GM23338 (cell line): ENCODE data around the gene C6orf47. TPM values are rescaled to one million over a fixed set of nuclear protein-coding genes. Genes with fewer than 3 reads are reported as not detected.
A peak's percentile ranks its signal among the peaks of the same experiment; 100 is the strongest.

Experiments used
- ATAC-seq: fragments of 200-7000 bp; cut with Tn5 transposase; 3 replicates; pipeline ENCODE4 v1.9.1; 2020
- DNase-seq: peaks from one replicate; pipeline ENCODE4 v3.0.0-alpha.2; 2015; ENCODE audit warnings: low spot score
- H2AFZ ChIP-seq: fragments of 200-600 bp; sonication (generic); 2 replicates; pipeline ENCODE4 v1.8.0; 2016; ENCODE audit warnings: antibody characterized with exemption, mild to moderate bottlenecking, moderate library complexity
- H3F3A ChIP-seq: fragments of 200-600 bp; sonication (generic); replicated peaks from 2 replicates; pipeline ENCODE4 v1.8.0; 2017; ENCODE audit warnings: antibody characterized with exemption, mixed run types, low read depth
- H3K27ac ChIP-seq: fragments of 200-600 bp; sonication (generic); 2 replicates; pipeline ENCODE4 v1.6.1; 2016; ENCODE audit warnings: low read depth
- H3K27me3 ChIP-seq: fragments of 200-600 bp; sonication (generic); 2 replicates; pipeline ENCODE4 v1.8.0; 2016; ENCODE audit warnings: mild to moderate bottlenecking, mixed run types, moderate library complexity; ENCODE audit not compliant: insufficient read depth
- H3K36me3 ChIP-seq: fragments of 200-600 bp; sonication (generic); 2 replicates; pipeline ENCODE4 v1.8.0; 2016; ENCODE audit warnings: mild to moderate bottlenecking; ENCODE audit not compliant: insufficient read depth
- H3K4me1 ChIP-seq: fragments of 200-600 bp; sonication (generic); 2 replicates; pipeline ENCODE4 v1.8.0; 2016; ENCODE audit warnings: mild to moderate bottlenecking, moderate library complexity; ENCODE audit not compliant: insufficient read depth
- H3K4me2 ChIP-seq: fragments of 200-600 bp; sonication (generic); 2 replicates; pipeline ENCODE4 v1.7.1; 2017; ENCODE audit warnings: mixed run types
- H3K4me3 ChIP-seq: fragments of 200-600 bp; sonication (generic); 2 replicates; pipeline ENCODE4 v1.6.1; 2016; ENCODE audit warnings: mixed run types
- H3K79me2 ChIP-seq: fragments of 200-600 bp; sonication (generic); replicated peaks from 2 replicates; pipeline ENCODE4 v1.8.0; 2017; ENCODE audit warnings: mild to moderate bottlenecking; ENCODE audit not compliant: insufficient read depth
- H3K9me2 ChIP-seq: fragments of 200-600 bp; sonication (generic); 2 replicates; pipeline ENCODE4 v1.8.0; 2017; ENCODE audit not compliant: insufficient read depth
- H4K20me1 ChIP-seq: fragments of 200-600 bp; sonication (generic); replicated peaks from 2 replicates; pipeline ENCODE4 v1.8.0; 2017; ENCODE audit warnings: mild to moderate bottlenecking; ENCODE audit not compliant: insufficient read depth
- H3K27ac Mint-ChIP-seq: 2 replicates; pipeline ENCODE4 v1.8.0; 2020; ENCODE audit warnings: inconsistent platforms, mild to moderate bottlenecking, moderate library complexity, mixed read lengths
- H3K27me3 Mint-ChIP-seq: 3 replicates; pipeline ENCODE4 v1.8.0; 2022; ENCODE audit warnings: low read depth, mild to moderate bottlenecking, moderate library complexity, mixed read lengths, inconsistent platforms; ENCODE audit not compliant: insufficient read depth, poor library complexity
- H3K36me3 Mint-ChIP-seq: 3 replicates; pipeline ENCODE4 v1.8.0; 2021; ENCODE audit warnings: low read depth, mild to moderate bottlenecking, inconsistent platforms, moderate library complexity, mixed read lengths
- H3K4me1 Mint-ChIP-seq: 3 replicates; pipeline ENCODE4 v1.8.0; 2020; ENCODE audit warnings: mild to moderate bottlenecking, inconsistent platforms, mixed read lengths
- H3K4me3 Mint-ChIP-seq: 3 replicates; pipeline ENCODE4 v1.8.0; 2021; ENCODE audit warnings: moderate library complexity, mild to moderate bottlenecking, inconsistent platforms, mixed read lengths
- H3K9me3 Mint-ChIP-seq: 3 replicates; pipeline ENCODE4 v1.8.0; 2020; ENCODE audit warnings: moderate library complexity, mild to moderate bottlenecking, inconsistent platforms, mixed read lengths
- NANOG ChIP-seq: IDR thresholded peaks from 2 replicates; pipeline ENCODE4 v1.6.1; 2016; ENCODE audit warnings: antibody characterized with exemption, borderline replicate concordance
- POLR2AphosphoS5 ChIP-seq: IDR thresholded peaks from 2 replicates; pipeline ENCODE4 v1.6.1; 2016; ENCODE audit warnings: antibody characterized with exemption, low read depth
- ZNF114 ChIP-seq: fragments of 250-450 bp; sonication (Bioruptor Pico); IDR thresholded peaks from 2 replicates; pipeline ENCODE4 v1.5.0; 2020; ENCODE audit warnings: mild to moderate bottlenecking, moderate library complexity
- polyA plus RNA-seq: library from polyadenylated mRNA; unstranded; fragments of >200 nt; fragmentation: Nextera tagmentation; extraction: Ambion mirVana; gene quantifications from 2 replicates; pipeline ENCODE4 v1.2.1, GENCODE V29; 2016
- total RNA-seq: library from RNA; depleted of rRNA; stranded (reverse); fragments of >200 nt; shearing (Covaris generic); gene quantifications from 2 replicates; pipeline ENCODE4 v1.2.3, GENCODE V29; 2014
- TF ChIP-seq, protein P1 (sequence below): fragments of 250-450 bp; sonication (Bioruptor Pico); IDR thresholded peaks from 2 replicates; pipeline ENCODE4 v1.5.0; 2020; ENCODE audit warnings: mild to moderate bottlenecking, moderate library complexity
- TF ChIP-seq, protein P2 (sequence below): IDR thresholded peaks from 2 replicates; pipeline ENCODE4 v1.6.1; 2016; ENCODE audit warnings: antibody characterized with exemption
- TF ChIP-seq, protein P3 (sequence below): IDR thresholded peaks from one replicate; pipeline ENCODE4 v1.6.1; 2018; ENCODE audit warnings: antibody characterized with exemption; ENCODE audit not compliant: unreplicated experiment

The C6orf47 gene
- total and polyA plus RNA-seq, 2 experiments from 2014 or later = 9.4 to 12.8 TPM

DNA sequence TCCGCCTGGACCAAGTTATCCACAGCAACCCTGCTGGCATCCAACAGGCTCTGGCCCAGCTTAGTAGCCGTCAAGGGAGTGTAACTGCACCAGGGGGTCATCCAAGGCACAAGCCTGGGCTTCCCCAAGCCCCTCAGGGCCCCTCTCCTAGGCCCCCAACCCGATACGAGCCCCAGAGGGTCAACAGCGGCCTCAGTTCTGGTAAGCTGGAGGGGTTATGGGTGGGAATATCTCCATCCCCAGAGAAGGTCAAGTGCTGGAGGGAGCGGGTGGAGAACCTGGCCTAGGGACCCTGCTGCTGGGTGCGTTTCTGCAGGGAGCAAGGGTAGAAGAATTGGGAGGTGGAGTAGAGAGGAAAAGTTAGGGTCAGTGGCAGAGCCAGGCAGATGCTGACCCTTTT lies 27.1 kb downstream of the C6orf47 start (continued):
- TF ChIP-seq, protein P1, sequence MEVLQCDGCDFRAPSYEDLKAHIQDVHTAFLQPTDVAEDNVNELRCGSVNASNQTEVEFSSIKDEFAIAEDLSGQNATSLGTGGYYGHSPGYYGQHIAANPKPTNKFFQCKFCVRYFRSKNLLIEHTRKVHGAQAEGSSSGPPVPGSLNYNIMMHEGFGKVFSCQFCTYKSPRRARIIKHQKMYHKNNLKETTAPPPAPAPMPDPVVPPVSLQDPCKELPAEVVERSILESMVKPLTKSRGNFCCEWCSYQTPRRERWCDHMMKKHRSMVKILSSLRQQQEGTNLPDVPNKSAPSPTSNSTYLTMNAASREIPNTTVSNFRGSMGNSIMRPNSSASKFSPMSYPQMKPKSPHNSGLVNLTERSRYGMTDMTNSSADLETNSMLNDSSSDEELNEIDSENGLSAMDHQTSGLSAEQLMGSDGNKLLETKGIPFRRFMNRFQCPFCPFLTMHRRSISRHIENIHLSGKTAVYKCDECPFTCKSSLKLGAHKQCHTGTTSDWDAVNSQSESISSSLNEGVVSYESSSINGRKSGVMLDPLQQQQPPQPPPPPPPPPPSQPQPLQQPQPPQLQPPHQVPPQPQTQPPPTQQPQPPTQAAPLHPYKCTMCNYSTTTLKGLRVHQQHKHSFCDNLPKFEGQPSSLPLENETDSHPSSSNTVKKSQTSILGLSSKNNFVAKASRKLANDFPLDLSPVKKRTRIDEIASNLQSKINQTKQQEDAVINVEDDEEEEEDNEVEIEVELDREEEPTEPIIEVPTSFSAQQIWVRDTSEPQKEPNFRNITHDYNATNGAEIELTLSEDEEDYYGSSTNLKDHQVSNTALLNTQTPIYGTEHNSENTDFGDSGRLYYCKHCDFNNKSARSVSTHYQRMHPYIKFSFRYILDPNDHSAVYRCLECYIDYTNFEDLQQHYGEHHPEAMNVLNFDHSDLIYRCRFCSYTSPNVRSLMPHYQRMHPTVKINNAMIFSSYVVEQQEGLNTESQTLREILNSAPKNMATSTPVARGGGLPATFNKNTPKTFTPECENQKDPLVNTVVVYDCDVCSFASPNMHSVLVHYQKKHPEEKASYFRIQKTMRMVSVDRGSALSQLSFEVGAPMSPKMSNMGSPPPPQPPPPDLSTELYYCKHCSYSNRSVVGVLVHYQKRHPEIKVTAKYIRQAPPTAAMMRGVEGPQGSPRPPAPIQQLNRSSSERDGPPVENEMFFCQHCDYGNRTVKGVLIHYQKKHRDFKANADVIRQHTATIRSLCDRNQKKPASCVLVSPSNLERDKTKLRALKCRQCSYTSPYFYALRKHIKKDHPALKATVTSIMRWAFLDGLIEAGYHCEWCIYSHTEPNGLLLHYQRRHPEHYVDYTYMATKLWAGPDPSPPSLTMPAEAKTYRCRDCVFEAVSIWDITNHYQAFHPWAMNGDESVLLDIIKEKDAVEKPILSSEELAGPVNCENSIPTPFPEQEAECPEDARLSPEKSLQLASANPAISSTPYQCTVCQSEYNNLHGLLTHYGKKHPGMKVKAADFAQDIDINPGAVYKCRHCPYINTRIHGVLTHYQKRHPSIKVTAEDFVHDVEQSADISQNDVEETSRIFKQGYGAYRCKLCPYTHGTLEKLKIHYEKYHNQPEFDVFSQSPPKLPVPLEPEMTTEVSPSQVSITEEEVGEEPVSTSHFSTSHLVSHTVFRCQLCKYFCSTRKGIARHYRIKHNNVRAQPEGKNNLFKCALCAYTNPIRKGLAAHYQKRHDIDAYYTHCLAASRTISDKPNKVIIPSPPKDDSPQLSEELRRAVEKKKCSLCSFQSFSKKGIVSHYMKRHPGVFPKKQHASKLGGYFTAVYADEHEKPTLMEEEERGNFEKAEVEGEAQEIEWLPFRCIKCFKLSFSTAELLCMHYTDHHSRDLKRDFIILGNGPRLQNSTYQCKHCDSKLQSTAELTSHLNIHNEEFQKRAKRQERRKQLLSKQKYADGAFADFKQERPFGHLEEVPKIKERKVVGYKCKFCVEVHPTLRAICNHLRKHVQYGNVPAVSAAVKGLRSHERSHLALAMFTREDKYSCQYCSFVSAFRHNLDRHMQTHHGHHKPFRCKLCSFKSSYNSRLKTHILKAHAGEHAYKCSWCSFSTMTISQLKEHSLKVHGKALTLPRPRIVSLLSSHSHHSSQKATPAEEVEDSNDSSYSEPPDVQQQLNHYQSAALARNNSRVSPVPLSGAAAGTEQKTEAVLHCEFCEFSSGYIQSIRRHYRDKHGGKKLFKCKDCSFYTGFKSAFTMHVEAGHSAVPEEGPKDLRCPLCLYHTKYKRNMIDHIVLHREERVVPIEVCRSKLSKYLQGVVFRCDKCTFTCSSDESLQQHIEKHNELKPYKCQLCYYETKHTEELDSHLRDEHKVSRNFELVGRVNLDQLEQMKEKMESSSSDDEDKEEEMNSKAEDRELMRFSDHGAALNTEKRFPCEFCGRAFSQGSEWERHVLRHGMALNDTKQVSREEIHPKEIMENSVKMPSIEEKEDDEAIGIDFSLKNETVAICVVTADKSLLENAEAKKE = no peak
- TF ChIP-seq ZNF114 (no peak), NANOG (no peak)
- TF ChIP-seq, protein P2, sequence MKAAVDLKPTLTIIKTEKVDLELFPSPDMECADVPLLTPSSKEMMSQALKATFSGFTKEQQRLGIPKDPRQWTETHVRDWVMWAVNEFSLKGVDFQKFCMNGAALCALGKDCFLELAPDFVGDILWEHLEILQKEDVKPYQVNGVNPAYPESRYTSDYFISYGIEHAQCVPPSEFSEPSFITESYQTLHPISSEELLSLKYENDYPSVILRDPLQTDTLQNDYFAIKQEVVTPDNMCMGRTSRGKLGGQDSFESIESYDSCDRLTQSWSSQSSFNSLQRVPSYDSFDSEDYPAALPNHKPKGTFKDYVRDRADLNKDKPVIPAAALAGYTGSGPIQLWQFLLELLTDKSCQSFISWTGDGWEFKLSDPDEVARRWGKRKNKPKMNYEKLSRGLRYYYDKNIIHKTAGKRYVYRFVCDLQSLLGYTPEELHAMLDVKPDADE = no peak

DNA sequence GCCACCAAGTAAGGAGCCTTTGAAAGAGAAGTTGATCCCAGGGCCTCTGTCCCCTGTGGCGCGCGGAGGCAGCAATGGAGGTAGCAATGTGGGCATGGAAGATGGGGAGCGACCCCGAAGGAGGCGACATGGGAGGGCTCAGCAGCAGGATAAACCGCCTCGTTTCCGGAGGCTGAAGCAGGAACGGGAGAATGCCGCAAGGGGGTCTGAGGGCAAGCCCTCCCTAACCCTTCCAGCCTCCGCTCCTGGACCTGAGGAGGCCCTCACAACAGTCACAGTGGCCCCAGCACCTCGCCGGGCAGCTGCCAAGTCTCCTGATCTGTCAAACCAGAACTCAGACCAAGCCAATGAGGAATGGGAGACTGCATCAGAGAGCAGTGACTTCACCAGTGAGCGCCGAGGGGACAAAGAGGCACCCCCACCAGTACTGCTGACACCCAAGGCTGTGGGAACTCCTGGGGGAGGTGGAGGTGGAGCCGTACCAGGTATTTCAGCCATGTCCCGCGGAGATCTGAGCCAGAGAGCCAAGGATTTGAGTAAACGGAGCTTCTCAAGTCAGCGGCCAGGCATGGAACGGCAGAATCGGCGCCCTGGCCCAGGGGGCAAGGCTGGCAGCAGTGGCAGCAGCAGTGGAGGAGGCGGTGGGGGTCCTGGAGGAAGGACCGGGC lies 28.2 kb downstream of the C6orf47 start:
- H3F3A ChIP-seq = peaks cover 73% of the 10 kb centered on the region
- H3K27ac ChIP-seq = peak overlapping the region; percentile 66; the same call in 1 of the 2 replicates
- Mint-ChIP-seq H3K9me3 (no peaks in the 10 kb centered on the region; the same call in 2 of the 3 replicates), H3K27ac (no peak overlapping the region), H3K27me3 (peaks cover 4% of the 10 kb centered on the region), H3K4me3 (no peak overlapping the region; the same call in 2 of the 3 replicates), H3K36me3 (peaks cover 99% of the 10 kb centered on the region), H3K4me1 (no peaks in the 10 kb centered on the region)
- H3K4me3 ChIP-seq = no peak overlapping the region
- H3K36me3 ChIP-seq = peaks cover 78% of the 10 kb centered on the region
- TF ChIP-seq, protein P3, sequence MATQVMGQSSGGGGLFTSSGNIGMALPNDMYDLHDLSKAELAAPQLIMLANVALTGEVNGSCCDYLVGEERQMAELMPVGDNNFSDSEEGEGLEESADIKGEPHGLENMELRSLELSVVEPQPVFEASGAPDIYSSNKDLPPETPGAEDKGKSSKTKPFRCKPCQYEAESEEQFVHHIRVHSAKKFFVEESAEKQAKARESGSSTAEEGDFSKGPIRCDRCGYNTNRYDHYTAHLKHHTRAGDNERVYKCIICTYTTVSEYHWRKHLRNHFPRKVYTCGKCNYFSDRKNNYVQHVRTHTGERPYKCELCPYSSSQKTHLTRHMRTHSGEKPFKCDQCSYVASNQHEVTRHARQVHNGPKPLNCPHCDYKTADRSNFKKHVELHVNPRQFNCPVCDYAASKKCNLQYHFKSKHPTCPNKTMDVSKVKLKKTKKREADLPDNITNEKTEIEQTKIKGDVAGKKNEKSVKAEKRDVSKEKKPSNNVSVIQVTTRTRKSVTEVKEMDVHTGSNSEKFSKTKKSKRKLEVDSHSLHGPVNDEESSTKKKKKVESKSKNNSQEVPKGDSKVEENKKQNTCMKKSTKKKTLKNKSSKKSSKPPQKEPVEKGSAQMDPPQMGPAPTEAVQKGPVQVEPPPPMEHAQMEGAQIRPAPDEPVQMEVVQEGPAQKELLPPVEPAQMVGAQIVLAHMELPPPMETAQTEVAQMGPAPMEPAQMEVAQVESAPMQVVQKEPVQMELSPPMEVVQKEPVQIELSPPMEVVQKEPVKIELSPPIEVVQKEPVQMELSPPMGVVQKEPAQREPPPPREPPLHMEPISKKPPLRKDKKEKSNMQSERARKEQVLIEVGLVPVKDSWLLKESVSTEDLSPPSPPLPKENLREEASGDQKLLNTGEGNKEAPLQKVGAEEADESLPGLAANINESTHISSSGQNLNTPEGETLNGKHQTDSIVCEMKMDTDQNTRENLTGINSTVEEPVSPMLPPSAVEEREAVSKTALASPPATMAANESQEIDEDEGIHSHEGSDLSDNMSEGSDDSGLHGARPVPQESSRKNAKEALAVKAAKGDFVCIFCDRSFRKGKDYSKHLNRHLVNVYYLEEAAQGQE = no peak
- peak; percentile 48; the same call in 1 of the 2 replicates for TF ChIP-seq POLR2AphosphoS5
- no peaks in the 10 kb centered on the region for H3K9me2 ChIP-seq
- peaks cover 26% of the 10 kb centered on the region for H3K79me2 ChIP-seq
- no peaks in the 10 kb centered on the region for H3K27me3 ChIP-seq
- no peak overlapping the region for H3K4me2 ChIP-seq
- H2AFZ ChIP-seq = no peak overlapping the region
- H4K20me1 ChIP-seq = peaks cover 46% of the 10 kb centered on the region
- DNase-seq (no peak), ATAC-seq (no peak)
- H3K4me1 ChIP-seq = no peaks in the 10 kb centered on the region
